HG03521 (cell line): ENCODE measurements around the gene WTAP.
"Not testable (repeated sequence)": the region's sequence is repeated elsewhere in the genome, so short reads cannot be mapped to it uniquely, and the experiment has no call there.

Source experiments
- ATAC-seq: cut with Tn5 transposase; IDR thresholded peaks from one replicate; pipeline ENCODE4 v1.9.1; 2021; ENCODE audit warnings: mild to moderate bottlenecking, moderate library complexity; ENCODE audit not compliant: unreplicated experiment

WTAP gene

GRCh38 chr6:159761129-159761872 lies 34.0 kb downstream of the WTAP start:
- no peak for ATAC-seq

DNA sequence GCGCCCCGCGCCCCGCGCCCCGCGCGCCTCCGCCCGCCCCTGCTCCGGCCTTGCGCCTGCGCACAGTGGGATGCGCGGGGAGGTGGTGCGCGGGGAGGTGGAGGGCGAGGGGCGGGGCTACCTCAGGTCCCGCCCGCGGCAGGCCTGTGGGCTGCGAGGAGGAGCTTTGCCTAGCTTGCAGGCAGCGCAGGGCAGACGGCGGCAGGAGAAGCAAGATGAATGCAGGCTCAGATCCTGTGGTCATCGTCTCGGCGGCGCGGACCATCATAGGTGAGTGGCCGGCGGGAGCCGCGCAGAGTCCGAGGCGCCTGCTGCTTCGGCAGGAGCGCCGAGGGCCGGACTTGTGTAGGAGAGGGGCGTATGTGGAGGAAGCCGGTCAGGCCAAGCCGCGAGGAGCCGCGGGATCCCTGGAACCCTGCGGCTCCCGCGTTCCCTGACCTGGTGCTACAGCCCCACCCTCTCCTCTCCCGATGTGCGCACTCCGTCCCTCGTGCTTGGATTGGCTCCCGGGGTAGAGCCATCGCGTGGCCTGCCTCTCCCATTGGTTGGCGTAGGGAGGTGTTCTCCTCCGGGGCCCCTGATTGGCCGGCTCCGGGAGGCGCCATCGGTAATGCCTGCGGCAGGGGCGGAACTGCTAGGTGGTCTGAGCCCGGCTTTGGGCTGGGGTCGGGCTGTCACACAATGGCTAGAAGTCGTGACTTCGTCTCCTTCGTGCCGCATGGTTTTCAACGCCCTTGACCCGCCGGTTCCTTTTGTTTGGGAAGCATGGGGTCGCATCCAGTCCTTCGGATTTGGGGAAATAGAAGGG lies 34.8 kb downstream of the WTAP start, which contains the start of gene ACAT2:
Gene ACAT2, plus strand, starts transcription at position 173 of the 808 bp plus-strand sequence. Its CDS starts 43 bp downstream, at position 216.
- ATAC-seq: peak; percentile 96

DNA sequence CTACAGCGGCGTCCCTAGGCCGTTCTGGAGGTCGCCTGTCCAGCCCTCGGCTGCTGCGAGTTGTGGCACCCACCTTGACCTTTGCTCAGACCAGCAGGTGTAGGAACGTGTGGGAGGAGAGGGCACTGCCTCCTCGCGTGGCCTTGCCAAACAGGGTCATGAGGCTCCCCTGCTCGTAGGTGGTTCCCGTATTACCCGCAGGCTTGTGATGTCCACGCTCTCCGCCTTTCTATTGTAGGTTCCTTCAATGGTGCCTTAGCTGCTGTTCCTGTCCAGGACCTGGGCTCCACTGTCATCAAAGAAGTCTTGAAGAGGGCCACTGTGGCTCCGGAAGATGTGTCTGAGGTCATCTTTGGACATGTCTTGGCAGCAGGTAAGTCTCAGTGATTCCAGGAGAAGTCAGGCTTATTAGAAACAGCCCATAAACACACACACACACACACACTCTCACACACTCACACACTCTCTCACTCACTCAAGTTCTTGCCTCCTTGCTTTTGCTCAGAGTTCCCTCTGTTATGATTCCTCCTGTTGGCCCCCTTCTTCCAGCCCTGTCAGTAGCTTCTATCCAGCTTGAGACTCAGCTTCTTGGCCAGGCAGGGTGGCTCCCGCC lies 35.5 kb downstream of the WTAP start:
- no peak for ATAC-seq

- ATAC-seq: no peak
These were observed 39.6 kb downstream of the WTAP start for GRCh38 chr6:159766906-159767305.

- no peak for ATAC-seq
These were observed 42.2 kb downstream of the WTAP start for GRCh38 chr6:159769470-159769869.

DNA sequence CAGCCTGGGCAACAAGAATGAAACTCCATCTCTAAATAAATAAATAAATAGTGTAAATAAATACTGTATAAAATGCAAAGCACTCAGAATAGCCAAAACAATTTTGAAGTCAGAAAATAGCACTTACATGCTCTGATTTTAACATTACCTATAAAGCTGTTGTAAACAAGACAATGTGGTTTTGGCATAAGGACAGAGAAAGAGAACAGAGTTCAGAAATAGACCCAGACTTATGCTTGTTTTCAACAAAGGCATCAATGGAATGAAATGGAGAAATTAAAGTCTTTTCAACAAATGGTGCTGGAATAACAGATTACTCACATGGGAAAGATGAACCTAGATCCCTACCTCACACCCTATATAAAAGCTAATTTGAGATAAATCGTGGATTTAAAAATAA lies 44.9 kb downstream of the WTAP start:
- no peak for ATAC-seq

GRCh38 chr6:159777240-159777904 lies 50.1 kb downstream of the WTAP start:
- ATAC-seq: no peak

- no peak for ATAC-seq
These were observed 50.8 kb downstream of the WTAP start for GRCh38 chr6:159778131-159778530.

DNA sequence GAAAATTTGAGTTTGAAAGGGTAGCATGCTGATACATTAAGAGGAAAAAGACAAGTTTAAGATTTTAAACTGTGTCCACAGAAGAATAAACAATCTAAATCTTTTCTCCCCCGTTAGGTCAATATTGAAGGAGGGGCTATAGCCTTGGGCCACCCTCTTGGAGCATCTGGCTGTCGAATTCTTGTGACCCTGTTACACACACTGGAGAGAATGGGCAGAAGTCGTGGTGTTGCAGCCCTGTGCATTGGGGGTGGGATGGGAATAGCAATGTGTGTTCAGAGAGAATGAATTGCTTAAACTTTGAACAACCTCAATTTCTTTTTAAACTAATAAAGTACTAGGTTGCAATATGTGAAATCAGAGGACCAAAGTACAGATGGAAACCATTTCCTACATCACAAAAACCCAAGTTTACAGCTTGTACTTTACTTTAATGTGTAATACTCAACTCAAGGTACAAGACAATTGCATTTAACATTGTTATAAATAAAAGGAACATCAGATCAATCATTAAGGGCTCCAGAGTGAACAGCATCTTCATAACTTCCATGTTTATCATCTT lies 51.3 kb downstream of the WTAP start:
- no peak for ATAC-seq

DNA sequence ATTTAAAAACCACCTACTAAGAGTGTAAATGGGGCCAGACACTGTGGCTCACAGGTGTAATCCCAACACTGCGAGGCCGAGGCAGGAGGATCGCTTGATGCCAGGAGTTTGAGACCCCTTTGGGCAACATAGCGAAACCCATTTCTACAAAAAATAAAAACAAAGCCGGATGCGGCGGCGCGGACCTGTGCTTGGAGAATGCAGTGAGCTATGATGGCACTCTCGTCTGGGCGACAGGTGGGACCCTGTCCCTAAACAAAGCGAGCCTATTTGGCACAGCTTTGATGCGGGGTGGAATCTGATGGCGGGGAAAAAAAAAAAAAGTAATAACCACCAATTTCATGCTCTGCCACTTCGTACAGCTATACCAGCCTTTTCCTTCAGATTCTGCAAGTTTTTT lies 61.0 kb downstream of the WTAP start:
- ATAC-seq: no peak

GRCh38 chr6:159788753-159789376 lies 61.6 kb downstream of the WTAP start:
- ATAC-seq: no peak

- ATAC-seq: peak; percentile 71
These were observed 62.3 kb downstream of the WTAP start, which contains the start of gene TCP1 for GRCh38 chr6:159789377-159790148. TSS of gene TCP1 (minus strand) at chr6:159789602. CDS start at chr6:159789468, 134 bp downstream.

- peak; percentile 78 for ATAC-seq
These were observed 63.0 kb downstream of the WTAP start, which contains the start of gene MRPL18 for GRCh38 chr6:159790149-159790955. TSS of gene MRPL18 (plus strand) at chr6:159790467. CDS start at chr6:159790588, 121 bp downstream.

DNA sequence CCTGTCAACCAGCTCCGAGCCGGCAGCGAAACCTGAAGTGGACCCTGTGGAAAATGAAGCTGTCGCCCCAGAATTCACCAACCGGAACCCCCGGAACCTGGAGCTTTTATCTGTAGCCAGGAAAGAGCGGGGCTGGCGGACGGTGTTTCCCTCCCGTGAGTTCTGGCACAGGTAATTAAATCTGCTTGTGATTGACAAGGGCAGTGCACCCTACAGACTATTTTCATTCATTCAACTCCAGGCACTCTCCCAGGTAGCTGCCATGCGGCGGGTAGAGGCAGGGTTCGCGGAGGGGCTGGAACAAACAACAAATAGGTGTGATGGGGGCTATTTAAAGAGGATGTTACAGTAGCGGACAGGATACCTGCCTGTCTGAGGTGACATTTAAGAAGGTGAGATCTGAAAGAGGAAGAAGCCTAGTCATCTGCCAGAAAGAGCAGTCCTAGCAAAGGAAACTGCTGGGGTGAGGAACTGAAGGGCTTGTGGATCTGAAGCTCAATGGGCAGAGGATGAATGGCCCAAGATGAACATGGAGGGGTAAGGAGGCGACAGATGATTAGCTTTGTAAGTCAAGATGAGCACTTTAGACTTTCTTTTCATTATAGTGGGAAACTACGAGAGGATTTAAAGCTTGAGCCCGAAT lies 63.8 kb downstream of the WTAP start:
- no peak for ATAC-seq

DNA sequence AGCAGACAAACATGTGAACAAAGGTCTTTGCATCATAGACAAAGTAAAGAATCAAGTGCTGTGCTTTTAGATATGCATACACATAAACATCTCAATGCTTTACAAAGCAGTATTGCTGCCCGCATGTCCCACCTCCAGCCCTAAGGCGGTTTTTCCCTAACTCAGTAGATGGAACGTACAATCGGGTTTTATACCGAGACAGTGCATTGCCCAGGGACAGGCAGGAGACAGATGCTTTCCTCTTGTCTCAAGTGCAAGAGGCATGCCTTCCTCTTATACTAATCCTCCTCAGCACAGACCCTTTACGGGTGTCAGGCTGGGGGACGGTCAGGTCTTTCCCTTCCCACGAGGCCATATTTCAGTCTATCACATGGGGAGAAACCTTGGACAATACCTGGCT lies 67.7 kb downstream of the WTAP start:
- not testable (repeated sequence) for ATAC-seq

DNA sequence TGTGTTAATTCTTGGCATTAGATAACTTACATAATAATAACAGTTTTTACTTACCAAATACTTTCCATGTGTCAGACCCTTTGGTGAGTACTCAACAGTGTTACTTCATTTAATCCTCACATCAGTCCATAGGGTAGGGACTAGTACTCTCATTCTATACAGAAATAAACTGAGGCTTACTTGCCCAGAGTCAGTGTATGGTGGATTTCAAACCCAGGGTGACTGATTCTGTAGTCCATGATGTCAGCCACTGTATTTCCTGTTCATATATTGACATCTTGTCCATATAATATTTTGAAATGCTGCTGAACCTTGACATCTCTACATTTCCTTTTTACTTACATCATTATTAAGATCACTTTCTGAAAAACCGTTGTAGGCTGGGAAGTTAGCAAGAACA lies 70.2 kb downstream of the WTAP start:
- ATAC-seq: no peak

- no peak for ATAC-seq
These were observed 73.0 kb downstream of the WTAP start, which contains the start of gene PNLDC1 for GRCh38 chr6:159800141-159800865. TSS of gene PNLDC1 (plus strand) at chr6:159800276. CDS start at chr6:159800308, 32 bp downstream.
